Measurements from ENCODE around the gene PCGF2.

PCGF2 gene

GRCh38 chr17:38743556-38744171 is 4.5 kb downstream of the PCGF2 start:
- H3K4me2 ChIP-seq (ENCODE audit: low read depth, low read length, poor library complexity, severe bottlenecking): no peak overlapping the region
- no peaks in the 10 kb centered on the region for H4K20me1 ChIP-seq (ENCODE audit: low read depth, low read length)
- TF ChIP-seq EZH2phosphoT487 (conservative IDR thresholded peaks at IDR 0.05; ENCODE audit: low read length) (no peak), CTCF (IDR thresholded peaks at IDR 0.05; ENCODE audit: insufficient read depth, low read length, poor library complexity, severe bottlenecking) (no peak)
- no peaks in the 10 kb centered on the region for H3K36me3 ChIP-seq (ENCODE audit: low read length)
- no peaks in the 10 kb centered on the region for H3K9me3 ChIP-seq (ENCODE audit: insufficient read depth, low read length)
- H2AFZ ChIP-seq (ENCODE audit: low read depth, low read length, severe bottlenecking): no peak overlapping the region
- H3K9ac ChIP-seq (ENCODE audit: low read length): no peak overlapping the region
- no peak overlapping the region for H3K27ac ChIP-seq (ENCODE audit: low read depth, low read length)
- no peaks in the 10 kb centered on the region for H3F3A ChIP-seq (ENCODE audit: insufficient read depth)
- no peaks in the 10 kb centered on the region for H3K79me2 ChIP-seq (ENCODE audit: insufficient read depth, low read length)
- H3K9me2 ChIP-seq (replicated peaks; ENCODE audit: insufficient read depth, low read length): no peaks in the 10 kb centered on the region
- H3K27me3 ChIP-seq (ENCODE audit: low read length): no peaks in the 10 kb centered on the region
- H3K4me3 ChIP-seq (ENCODE audit: insufficient read depth, low read length, poor library complexity, severe bottlenecking): no peak overlapping the region

GRCh38 chr17:38742411-38743308 is 5.5 kb downstream of the PCGF2 start:
- Histone ChIP-seq H3K9me3 (ENCODE audit: insufficient read depth, low read length) (no peaks in the 10 kb centered on the region), H2AFZ (ENCODE audit: low read depth, low read length, severe bottlenecking) (no peak overlapping the region), H4K20me1 (ENCODE audit: low read depth, low read length) (no peaks in the 10 kb centered on the region), H3K36me3 (ENCODE audit: low read length) (no peaks in the 10 kb centered on the region), H3K79me2 (ENCODE audit: insufficient read depth, low read length) (no peaks in the 10 kb centered on the region), H3K27me3 (ENCODE audit: low read length) (no peaks in the 10 kb centered on the region), H3K27ac (ENCODE audit: low read depth, low read length) (no peak overlapping the region), H3K9ac (ENCODE audit: low read length) (no peak overlapping the region), H3K9me2 (replicated peaks; ENCODE audit: insufficient read depth, low read length) (no peaks in the 10 kb centered on the region), H3F3A (ENCODE audit: insufficient read depth) (no peaks in the 10 kb centered on the region), H3K4me3 (ENCODE audit: insufficient read depth, low read length, poor library complexity, severe bottlenecking) (no peak overlapping the region), H3K4me2 (ENCODE audit: low read depth, low read length, poor library complexity, severe bottlenecking) (no peak overlapping the region)
- no peak for TF ChIP-seq CTCF (IDR thresholded peaks at IDR 0.05; ENCODE audit: insufficient read depth, low read length, poor library complexity, severe bottlenecking)
- TF ChIP-seq EZH2phosphoT487 (conservative IDR thresholded peaks at IDR 0.05; ENCODE audit: low read length): no peak

GRCh38 chr17:38741921-38742410 is 6.2 kb downstream of the PCGF2 start:
- no peak for TF ChIP-seq EZH2phosphoT487 (conservative IDR thresholded peaks at IDR 0.05; ENCODE audit: low read length)
- TF ChIP-seq CTCF (IDR thresholded peaks at IDR 0.05; ENCODE audit: insufficient read depth, low read length, poor library complexity, severe bottlenecking): no peak
- H3K9ac ChIP-seq (ENCODE audit: low read length): no peak overlapping the region
- H3K9me2 ChIP-seq (replicated peaks; ENCODE audit: insufficient read depth, low read length): no peaks in the 10 kb centered on the region
- H3K36me3 ChIP-seq (ENCODE audit: low read length): no peaks in the 10 kb centered on the region
- H2AFZ ChIP-seq (ENCODE audit: low read depth, low read length, severe bottlenecking): no peak overlapping the region
- no peaks in the 10 kb centered on the region for H3K79me2 ChIP-seq (ENCODE audit: insufficient read depth, low read length)
- H4K20me1 ChIP-seq (ENCODE audit: low read depth, low read length): no peaks in the 10 kb centered on the region
- no peak overlapping the region for H3K4me2 ChIP-seq (ENCODE audit: low read depth, low read length, poor library complexity, severe bottlenecking)
- H3K27me3 ChIP-seq (ENCODE audit: low read length): no peaks in the 10 kb centered on the region
- no peak overlapping the region for H3K27ac ChIP-seq (ENCODE audit: low read depth, low read length)
- H3F3A ChIP-seq (ENCODE audit: insufficient read depth): no peaks in the 10 kb centered on the region
- no peaks in the 10 kb centered on the region for H3K9me3 ChIP-seq (ENCODE audit: insufficient read depth, low read length)
- H3K4me3 ChIP-seq (ENCODE audit: insufficient read depth, low read length, poor library complexity, severe bottlenecking): no peak overlapping the region
